DND-41 (cell line): ENCODE data around the gene FMN1.

Source experiments
- ATAC-seq: fragments of 200-7000 bp; cut with Tn5 transposase; 3 replicates; pipeline ENCODE4 v1.9.1; 2021; ENCODE audit warnings: low read depth; ENCODE audit not compliant: insufficient read depth
- DNase-seq: peaks from one replicate; pipeline ENCODE4 v3.0.0-alpha.2; 2020
- H2AFZ ChIP-seq: 2 replicates; pipeline ENCODE4 v1.6.0; 2012; ENCODE audit warnings: low read depth, low read length
- H3K27ac ChIP-seq: 2 replicates; pipeline ENCODE4 v1.5.1; 2012; ENCODE audit warnings: low read length, inconsistent platforms
- H3K27me3 ChIP-seq: fragments of 200-600 bp; sonication (generic); 2 replicates; pipeline ENCODE4 v1.6.0; 2012; ENCODE audit warnings: low read length, mild to moderate bottlenecking, inconsistent platforms; ENCODE audit not compliant: insufficient read depth, poor library complexity
- H3K36me3 ChIP-seq: 2 replicates; pipeline ENCODE4 v1.5.1; 2012; ENCODE audit warnings: low read length, inconsistent platforms; ENCODE audit not compliant: insufficient read depth
- H3K4me1 ChIP-seq: 2 replicates; pipeline ENCODE4 v1.5.1; 2012; ENCODE audit warnings: mild to moderate bottlenecking, low read length; ENCODE audit not compliant: insufficient read depth
- H3K4me2 ChIP-seq: 2 replicates; pipeline ENCODE4 v1.6.0; 2012; ENCODE audit warnings: mild to moderate bottlenecking, moderate library complexity, low read length, inconsistent platforms; ENCODE audit not compliant: insufficient read depth
- H3K4me3 ChIP-seq, 2 experiments: fragments of 200-600 bp in 1 of 2; shearing (Covaris generic) in 1 of 2; 2 replicates each; pipeline ENCODE4 v1.5.1; 2012 to 2016; ENCODE audit warnings: inconsistent platforms in 2 of 2, low read length in 2 of 2, mild to moderate bottlenecking in 2 of 2, low read depth in 1 of 2, moderate library complexity in 1 of 2
- H3K79me2 ChIP-seq: 2 replicates; pipeline ENCODE4 v1.6.0; 2012; ENCODE audit warnings: low read length, inconsistent platforms; ENCODE audit not compliant: insufficient read depth
- H3K9ac ChIP-seq: 2 replicates; pipeline ENCODE4 v1.6.0; 2012; ENCODE audit warnings: low read depth, mild to moderate bottlenecking, inconsistent platforms, low read length, moderate library complexity
- H3K9me3 ChIP-seq: 2 replicates; pipeline ENCODE4 v1.5.1; 2012; ENCODE audit warnings: low read length, moderate library complexity, mild to moderate bottlenecking, inconsistent platforms; ENCODE audit not compliant: insufficient read depth, severe bottlenecking
- H4K20me1 ChIP-seq: 2 replicates; pipeline ENCODE4 v1.6.0; 2012; ENCODE audit warnings: low read length; ENCODE audit not compliant: insufficient read depth
- EZH2 ChIP-seq: IDR thresholded peaks from 3 replicates; pipeline ENCODE4 v1.6.1; 2012; ENCODE audit warnings: borderline replicate concordance, low read depth, mild to moderate bottlenecking, moderate library complexity, low read length, inconsistent platforms; ENCODE audit not compliant: severe bottlenecking
- TF ChIP-seq, protein P1 (sequence below): IDR thresholded peaks from 2 replicates; pipeline ENCODE4 v1.5.1; 2012; ENCODE audit warnings: borderline replicate concordance, low read length, moderate library complexity, mild to moderate bottlenecking; ENCODE audit not compliant: poor library complexity, severe bottlenecking; ENCODE audit errors: extremely low read depth

FMN1 gene

GRCh38 chr15:33138000-33138399 is 56.5 kb downstream of the FMN1 start:
- TF ChIP-seq, protein P1, sequence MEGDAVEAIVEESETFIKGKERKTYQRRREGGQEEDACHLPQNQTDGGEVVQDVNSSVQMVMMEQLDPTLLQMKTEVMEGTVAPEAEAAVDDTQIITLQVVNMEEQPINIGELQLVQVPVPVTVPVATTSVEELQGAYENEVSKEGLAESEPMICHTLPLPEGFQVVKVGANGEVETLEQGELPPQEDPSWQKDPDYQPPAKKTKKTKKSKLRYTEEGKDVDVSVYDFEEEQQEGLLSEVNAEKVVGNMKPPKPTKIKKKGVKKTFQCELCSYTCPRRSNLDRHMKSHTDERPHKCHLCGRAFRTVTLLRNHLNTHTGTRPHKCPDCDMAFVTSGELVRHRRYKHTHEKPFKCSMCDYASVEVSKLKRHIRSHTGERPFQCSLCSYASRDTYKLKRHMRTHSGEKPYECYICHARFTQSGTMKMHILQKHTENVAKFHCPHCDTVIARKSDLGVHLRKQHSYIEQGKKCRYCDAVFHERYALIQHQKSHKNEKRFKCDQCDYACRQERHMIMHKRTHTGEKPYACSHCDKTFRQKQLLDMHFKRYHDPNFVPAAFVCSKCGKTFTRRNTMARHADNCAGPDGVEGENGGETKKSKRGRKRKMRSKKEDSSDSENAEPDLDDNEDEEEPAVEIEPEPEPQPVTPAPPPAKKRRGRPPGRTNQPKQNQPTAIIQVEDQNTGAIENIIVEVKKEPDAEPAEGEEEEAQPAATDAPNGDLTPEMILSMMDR = no peak
- no peak for TF ChIP-seq EZH2
- no peaks in the 10 kb centered on the region for H3K4me1 ChIP-seq
- no peaks in the 10 kb centered on the region for H3K36me3 ChIP-seq
- H3K79me2 ChIP-seq = no peaks in the 10 kb centered on the region
- no peak overlapping the region for H3K4me3 ChIP-seq
- H4K20me1 ChIP-seq = no peaks in the 10 kb centered on the region
- H3K27me3 ChIP-seq = no peaks in the 10 kb centered on the region
- ATAC-seq = no peak
- H3K27ac ChIP-seq = no peak overlapping the region
- no peak overlapping the region for H2AFZ ChIP-seq
- H3K9me3 ChIP-seq = no peaks in the 10 kb centered on the region
- no peak overlapping the region for H3K9ac ChIP-seq
- no peak overlapping the region for H3K4me2 ChIP-seq
- DNase-seq = no peak

- no peak overlapping the region for H3K27ac ChIP-seq
- no peaks in the 10 kb centered on the region for H3K4me1 ChIP-seq
These were observed 57.4 kb downstream of the FMN1 start for GRCh38 chr15:33137101-33137500.

GRCh38 chr15:33136353-33136752 is 58.2 kb downstream of the FMN1 start:
- Histone ChIP-seq H3K4me3 (no peak overlapping the region), H4K20me1 (no peaks in the 10 kb centered on the region), H2AFZ (no peak overlapping the region), H3K27ac (no peak overlapping the region), H3K9ac (no peak overlapping the region), H3K79me2 (no peaks in the 10 kb centered on the region), H3K36me3 (no peaks in the 10 kb centered on the region), H3K4me1 (no peaks in the 10 kb centered on the region), H3K4me2 (no peak overlapping the region), H3K9me3 (no peaks in the 10 kb centered on the region), H3K27me3 (no peaks in the 10 kb centered on the region)
- ATAC-seq (no peak), DNase-seq (no peak)
- TF ChIP-seq, protein P1 = no peak
- no peak for TF ChIP-seq EZH2

More at GRCh38 chr15:33137101-33137500, 57.4 kb downstream of the FMN1 start:
- Histone ChIP-seq H4K20me1 (no peaks in the 10 kb centered on the region), H2AFZ (no peak overlapping the region), H3K9ac (no peak overlapping the region), H3K4me2 (no peak overlapping the region), H3K27me3 (no peaks in the 10 kb centered on the region), H3K9me3 (no peaks in the 10 kb centered on the region), H3K36me3 (no peaks in the 10 kb centered on the region), H3K79me2 (no peaks in the 10 kb centered on the region), H3K4me3 (no peak overlapping the region)
- no peak for TF ChIP-seq EZH2
- TF ChIP-seq, protein P1 = no peak
- DNase-seq (no peak), ATAC-seq (no peak)

- TF ChIP-seq, protein P1 = no peak
- TF ChIP-seq EZH2 = no peak
- H4K20me1 ChIP-seq = no peaks in the 10 kb centered on the region
- no peaks in the 10 kb centered on the region for H3K9me3 ChIP-seq
- H3K4me3 ChIP-seq = no peak overlapping the region
- H3K4me2 ChIP-seq = no peak overlapping the region
- no peaks in the 10 kb centered on the region for H3K4me1 ChIP-seq
- H3K9ac ChIP-seq = no peak overlapping the region
- H3K27me3 ChIP-seq = no peaks in the 10 kb centered on the region
- ATAC-seq = no peak
- H3K27ac ChIP-seq = no peak overlapping the region
- no peaks in the 10 kb centered on the region for H3K79me2 ChIP-seq
- H3K36me3 ChIP-seq = no peaks in the 10 kb centered on the region
- H2AFZ ChIP-seq = no peak overlapping the region
- DNase-seq = no peak
These were observed 59.1 kb downstream of the FMN1 start for GRCh38 chr15:33135355-33135781.
